Stomach (tissue), 9 donors: ENCODE measurements around the gene AFAP1. TPM values are rescaled to one million over a fixed set of nuclear protein-coding genes. Genes with fewer than 3 reads are reported as not detected.

Source experiments
- DNase-seq, 2 donors: peaks; one replicate each; pipeline versions ENCODE4 v3.0.0 to v3.0.0-alpha.2; 2013 to 2019
- H3K27ac ChIP-seq, 5 donors: fragments of 200-600 bp in 4 of 5; sonication (generic) in 4 of 5; one replicate each; pipeline ENCODE4 v1.5.1; 2013 to 2019; ENCODE audit warnings: mild to moderate bottlenecking in 1 of 5, moderate library complexity in 1 of 5
- H3K27me3 ChIP-seq, 3 donors: fragments of 200-600 bp; sonication (generic); one replicate each; pipeline ENCODE4 v1.5.1; 2017 to 2019; ENCODE audit warnings: mixed run types in 1 of 3
- H3K36me3 ChIP-seq, 4 donors: fragments of 200-600 bp; sonication (generic); 1 replicate in 3 of 4; 2 replicates in 1 of 4; pipeline ENCODE4 v1.5.1; 2016 to 2019
- H3K4me1 ChIP-seq, 4 donors: fragments of 200-600 bp; sonication (generic); one replicate each; pipeline ENCODE4 v1.5.1; 2016 to 2019
- H3K4me3 ChIP-seq, 4 donors: fragments of 200-600 bp; sonication (generic) in 3 of 4; one replicate each; pipeline ENCODE4 v1.5.1; 2016 to 2019; ENCODE audit warnings: mild to moderate bottlenecking in 1 of 4
- H3K9me3 ChIP-seq, 4 donors: fragments of 200-600 bp; sonication (generic); one replicate each; pipeline ENCODE4 v1.5.1; 2016 to 2019
- CTCF ChIP-seq, 7 experiments: fragments of 450-650 bp in 4 of 7; fragments of 200-600 bp in 3 of 7; sonication (generic) in 3 of 7; IDR thresholded peaks; one replicate each; pipeline ENCODE4 v1.5.1; 2016 to 2019; ENCODE audit warnings: antibody characterized with exemption in 7 of 7, control low read depth in 2 of 7, mild to moderate bottlenecking in 1 of 7
- EP300 ChIP-seq: sonication (generic); formaldehyde crosslinking; IDR thresholded peaks from one replicate; pipeline ENCODE4 v1.6.1; 2017; ENCODE audit warnings: antibody characterized with exemption
- POLR2A ChIP-seq, 4 donors: fragments of 450-650 bp; IDR thresholded peaks; one replicate each; pipeline ENCODE4 v1.6.1; 2016; ENCODE audit warnings: antibody characterized with exemption in 4 of 4, control low read depth in 2 of 4, mild to moderate bottlenecking in 1 of 4, moderate library complexity in 1 of 4
- POLR2AphosphoS5 ChIP-seq, 3 donors: sonication (generic); formaldehyde crosslinking; IDR thresholded peaks; one replicate each; pipeline ENCODE4 v1.6.1; 2016; ENCODE audit warnings: antibody characterized with exemption in 3 of 3
- WGBS, 5 donors: extraction: QIAGEN DNeasy Blood & Tissue Kit in 3 of 5; methylation state at CpG; one replicate each; pipeline versions ENCODE4 v1.1.5 to v1.1.7; 2013 to 2018; 5-methylcytosine and 5-hydroxymethylcytosine counted together
- intact Hi-C: fragments of 100-400 bp; cut with DNase I; formaldehyde crosslinking; loops from one replicate; pipeline ENCODE4 v1.15.1; 2023; ENCODE audit warnings: low total_unique reads
- polyA plus RNA-seq, 3 donors: library from polyadenylated mRNA; stranded (reverse); fragments of 200-250 nt; gene quantifications; one replicate each; pipeline ENCODE4 v1.2.3, GENCODE V29; 2013
- total RNA-seq, 5 donors: library from RNA; depleted of rRNA; stranded (reverse); fragments of >200 nt; gene quantifications; one replicate each; pipeline versions ENCODE4 v1.1.0 to v1.2.3, GENCODE V29; 2014 to 2016
- donor health status: healthy with polysubstance abuse.
- donor health status: Bipolar disorder and iron deficiency.
- donor health status: healthy.

Gene AFAP1
- total and polyA plus RNA-seq, 8 donors, result 4.1 to 88.9 (median 12.8) TPM

DNA sequence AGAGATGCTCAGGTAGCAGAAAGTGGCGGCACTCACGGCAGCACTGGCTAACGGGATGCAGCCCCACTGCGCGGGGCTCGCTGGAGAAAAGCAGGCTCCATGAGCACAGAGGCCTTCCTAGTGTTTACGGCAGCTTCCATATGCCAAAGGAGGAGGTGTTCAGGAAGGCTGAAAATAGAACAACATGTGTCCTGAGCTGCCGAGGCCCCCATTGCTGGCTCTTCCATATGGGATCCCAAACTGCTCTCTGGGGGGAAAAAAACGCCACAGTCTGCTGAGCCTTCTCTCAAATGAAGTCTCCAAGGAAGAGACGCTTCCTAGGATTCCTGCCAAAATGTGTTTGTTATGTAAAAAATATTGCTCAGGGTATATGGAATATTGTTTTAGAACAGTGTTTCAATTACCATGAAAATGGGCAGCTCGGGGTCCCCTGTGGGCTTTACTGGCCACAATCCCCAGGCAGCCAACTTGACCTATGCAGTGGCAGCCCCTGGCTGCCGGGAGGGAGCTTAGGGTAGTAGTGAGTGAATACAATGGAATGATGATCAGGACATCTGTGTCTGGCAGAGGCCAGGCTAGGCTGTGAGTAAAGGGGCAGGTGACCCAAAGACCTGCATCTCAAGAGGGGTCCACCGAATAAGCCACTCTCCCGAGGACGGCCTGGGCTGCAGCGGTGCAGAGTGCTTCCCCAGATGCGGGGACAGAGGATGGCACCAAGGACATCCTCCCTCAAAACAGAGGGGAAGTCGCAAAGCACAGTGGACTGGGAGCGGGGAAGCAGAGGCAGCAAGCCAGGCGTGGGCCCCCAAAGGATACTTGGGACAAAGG is 170.1 kb downstream of the AFAP1 start:
- peaks cover 0 to 18% (median 5%) of the 10 kb centered on the region in 4 donors for H3K4me1 ChIP-seq
- H3K9me3 ChIP-seq, result no peaks in the 10 kb centered on the region
- H3K27ac ChIP-seq, result no peak overlapping the region
- no peak overlapping the region for H3K4me3 ChIP-seq
- TF ChIP-seq EP300 (no peak), POLR2A (IDR thresholded peaks at IDR 0.05) (no peak), CTCF (IDR thresholded peaks at IDR 0.05) (no peak), POLR2AphosphoS5 (IDR thresholded peaks at IDR 0.05) (no peak)
- 80 to 93% (median 88%) methylated on average over 17 to 20 of the region's 20 CpGs for WGBS, 5 donors
- no peaks in the 10 kb centered on the region for H3K27me3 ChIP-seq
- intact Hi-C loops, result loop anchor here (5.0 kb wide), 1 partner anchor 33 kb away; no protein-coding TSS in a partner anchor
- peaks cover 38 to 100% (median 96%) of the 10 kb centered on the region in 4 donors for H3K36me3 ChIP-seq
- DNase-seq, result no peak

- DNase-seq, result no peak
- Histone ChIP-seq H3K27ac (no peak overlapping the region), H3K27me3 (no peaks in the 10 kb centered on the region), H3K9me3 (no peaks in the 10 kb centered on the region), H3K36me3 (peaks cover 29 to 99% (median 94%) of the 10 kb centered on the region in 4 donors), H3K4me3 (no peak overlapping the region), H3K4me1 (peaks cover 0 to 18% (median 5%) of the 10 kb centered on the region in 4 donors)
- intact Hi-C loops, result loop anchor here (5.0 kb wide), 1 partner anchor 34 kb away; no protein-coding TSS in a partner anchor
- 85 to 97% (median 96%) methylated on average over 10 to 16 of the region's 16 CpGs for WGBS, 5 donors
- TF ChIP-seq CTCF (IDR thresholded peaks at IDR 0.05) (no peak), POLR2A (IDR thresholded peaks at IDR 0.05) (no peak), EP300 (no peak), POLR2AphosphoS5 (IDR thresholded peaks at IDR 0.05) (no peak)
Observed at GRCh38 chr4:7768736-7769135, 170.9 kb downstream of the AFAP1 start.

GRCh38 chr4:7767966-7768365 is 171.7 kb downstream of the AFAP1 start:
- intact Hi-C loops, result loop anchor here (5.0 kb wide), 1 partner anchor 34 kb away; no protein-coding TSS in a partner anchor
- Histone ChIP-seq H3K36me3 (peaks cover 29 to 99% (median 94%) of the 10 kb centered on the region in 4 donors), H3K27ac (no peak overlapping the region), H3K9me3 (no peaks in the 10 kb centered on the region), H3K4me3 (no peak overlapping the region), H3K27me3 (no peaks in the 10 kb centered on the region), H3K4me1 (peaks cover 0 to 13% (median 4%) of the 10 kb centered on the region in 4 donors)
- no peak for DNase-seq
- TF ChIP-seq POLR2A (IDR thresholded peaks at IDR 0.05), result no peak
- no peak for TF ChIP-seq POLR2AphosphoS5 (IDR thresholded peaks at IDR 0.05)
- no peak for TF ChIP-seq CTCF (IDR thresholded peaks at IDR 0.05)
- no peak for TF ChIP-seq EP300
- 86 to 93% (median 91%) methylated on average over 11 to 13 of the region's 13 CpGs for WGBS, 5 donors

GRCh38 chr4:7767526-7767925 is 172.1 kb downstream of the AFAP1 start:
- H3K4me1 ChIP-seq, result peaks cover 0 to 11% (median 2%) of the 10 kb centered on the region in 4 donors
- TF ChIP-seq CTCF (IDR thresholded peaks at IDR 0.05), result no peak
- no peak for TF ChIP-seq POLR2AphosphoS5 (IDR thresholded peaks at IDR 0.05)
- TF ChIP-seq POLR2A (IDR thresholded peaks at IDR 0.05), result no peak
- no peak for TF ChIP-seq EP300
- DNase-seq, result no peak
- WGBS, 5 donors, result 70 to 85% (median 83%) methylated on average over 9 of the region's 9 CpGs
- H3K27ac ChIP-seq, result no peak overlapping the region
- no peak overlapping the region for H3K4me3 ChIP-seq
- no peaks in the 10 kb centered on the region for H3K27me3 ChIP-seq
- peaks cover 32 to 99% (median 94%) of the 10 kb centered on the region in 4 donors for H3K36me3 ChIP-seq
- no peaks in the 10 kb centered on the region for H3K9me3 ChIP-seq
- intact Hi-C loops, result loop anchor here (5.0 kb wide), 1 partner anchor 35 kb away; no protein-coding TSS in a partner anchor
